Measurements from ENCODE around the gene BCL2L13.

DNA sequence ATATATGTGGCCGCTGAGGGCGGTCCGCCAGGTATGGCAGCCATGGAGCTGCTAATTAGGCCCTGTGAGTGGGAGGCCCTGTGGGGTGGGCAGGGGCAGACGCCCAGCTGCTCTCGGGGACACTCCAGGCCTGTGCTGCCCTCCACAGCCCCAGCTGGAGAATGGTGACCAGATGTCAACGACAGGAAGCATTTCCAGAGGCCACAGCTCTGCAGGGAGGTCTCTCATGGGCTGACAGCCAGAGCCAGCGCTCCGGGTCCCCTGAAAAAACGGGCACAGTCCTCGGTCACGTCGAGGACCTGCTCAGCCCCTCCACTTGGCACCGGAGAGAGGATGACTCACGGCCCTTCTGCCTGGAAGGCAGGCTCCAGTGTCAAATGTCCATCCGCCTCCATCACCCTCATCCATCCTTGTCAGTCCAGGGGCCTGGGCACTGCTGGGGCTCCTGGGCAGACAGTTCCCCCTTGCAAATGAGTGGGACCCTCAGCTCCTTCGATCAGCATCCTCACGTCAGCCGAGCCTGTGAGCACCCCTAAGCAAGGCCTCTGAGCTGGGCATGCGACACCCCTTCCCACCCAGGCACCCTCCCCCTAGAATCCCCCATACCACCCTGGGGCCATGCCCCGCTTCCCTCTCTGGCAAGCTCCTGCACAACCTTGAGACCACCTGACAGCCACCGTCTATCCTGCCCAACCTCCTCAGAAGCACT lies 133.8 kb downstream of the BCL2L13 start:
- TF ChIP-seq BHLHE40 (IDR thresholded peaks at IDR 0.05; ENCODE audit: borderline replicate concordance) (no peak), FOXA1 (IDR thresholded peaks at IDR 0.05) (no peak)

Data from HEK293T (cell line).